ENCODE results near the gene CHD1.

CHD1 gene

GRCh38 chr5:98935206-98935605 lies 6.4 kb upstream of the CHD1 start:
- DNase-seq = no peak

DNA sequence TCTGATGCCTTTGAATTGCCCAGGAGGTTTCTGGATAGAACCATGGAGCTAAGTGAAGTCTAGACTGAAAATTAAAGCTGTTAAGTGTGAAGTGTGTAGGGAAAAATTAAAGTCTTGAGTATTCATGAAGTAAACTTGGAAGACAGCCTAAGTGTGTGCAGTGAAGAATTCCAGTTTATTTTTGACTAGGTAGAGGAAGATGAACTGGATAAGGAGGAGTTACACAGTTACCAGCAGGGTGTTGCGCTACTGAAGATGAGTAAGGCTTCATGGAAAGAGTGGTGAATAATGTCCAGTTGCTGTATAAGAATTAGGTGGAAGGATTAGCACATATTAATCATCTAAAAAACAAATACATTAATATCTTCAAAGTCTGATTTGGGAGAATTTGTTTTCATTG lies 5.7 kb upstream of the CHD1 start:
- DNase-seq = no peak

DNA sequence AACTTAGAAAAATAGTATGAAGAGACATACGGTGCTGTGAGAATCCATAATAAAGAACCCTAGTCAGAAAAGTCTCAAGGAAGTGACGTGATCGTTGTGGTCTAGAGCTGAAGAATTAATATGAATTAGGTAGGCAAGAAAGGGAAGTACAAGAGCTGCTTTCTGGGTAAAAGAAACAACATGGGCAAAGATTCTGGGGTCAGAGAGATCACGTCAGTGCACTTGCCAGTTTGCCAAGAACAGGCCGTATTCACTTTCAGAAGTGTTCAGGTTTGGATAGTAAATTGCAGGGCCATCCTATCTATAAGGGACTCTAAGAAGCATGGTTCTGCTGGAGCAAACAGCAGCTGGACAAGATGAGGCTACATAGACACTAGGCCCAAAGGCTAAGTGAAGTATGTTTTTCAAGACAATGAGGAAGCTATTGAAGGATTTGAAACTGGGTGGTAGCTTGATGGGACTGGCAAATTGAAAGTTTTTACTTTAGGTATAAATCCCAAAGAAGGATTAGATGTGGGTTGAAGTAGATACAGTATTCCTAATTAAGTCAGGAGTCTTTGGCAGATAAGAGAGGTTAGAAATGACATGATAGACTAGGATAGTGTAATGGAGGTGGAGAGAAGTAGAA lies 4.8 kb upstream of the CHD1 start:
- DNase-seq = peak; percentile 50

- no peak for DNase-seq
These were observed 2.4 kb upstream of the CHD1 start for GRCh38 chr5:98930972-98931762.

GRCh38 chr5:98929710-98930298 lies 997 bp upstream of the CHD1 start:
- DNase-seq = no peak

GRCh38 chr5:98927989-98928872 lies 576 bp downstream of the CHD1 start:
- peak; percentile 70 for DNase-seq

GRCh38 chr5:98927242-98927988 lies 1.4 kb downstream of the CHD1 start:
- DNase-seq = peak; percentile 68

DNA sequence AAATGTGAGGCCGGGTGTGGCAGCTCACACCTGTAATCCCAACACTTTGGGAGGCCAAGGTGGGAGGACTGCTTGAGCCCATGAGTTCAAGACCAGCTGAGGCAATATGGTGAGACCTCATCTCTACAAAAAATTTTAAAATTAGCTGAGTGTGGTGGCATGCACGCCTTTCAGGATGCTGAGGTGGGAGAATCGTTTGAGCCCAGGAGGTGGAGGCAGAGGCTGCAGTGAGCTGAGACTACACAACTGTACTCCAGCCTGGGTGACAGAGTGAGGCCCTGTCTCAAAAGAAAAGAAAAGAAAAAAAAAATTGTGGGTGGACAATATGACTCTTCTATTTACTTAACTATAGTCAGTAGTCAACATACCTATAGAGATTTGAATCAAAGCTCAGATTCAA lies 4.8 kb downstream of the CHD1 start:
- DNase-seq = no peak

- no peak for DNase-seq
These were observed 6.8 kb downstream of the CHD1 start for GRCh38 chr5:98921947-98922505.

GRCh38 chr5:98917433-98917832 lies 11.4 kb downstream of the CHD1 start:
- DNase-seq = no peak

GRCh38 chr5:98916540-98916939 lies 12.3 kb downstream of the CHD1 start:
- DNase-seq = no peak

GRCh38 chr5:98913911-98914310 lies 14.9 kb downstream of the CHD1 start:
- DNase-seq = no peak

DNA sequence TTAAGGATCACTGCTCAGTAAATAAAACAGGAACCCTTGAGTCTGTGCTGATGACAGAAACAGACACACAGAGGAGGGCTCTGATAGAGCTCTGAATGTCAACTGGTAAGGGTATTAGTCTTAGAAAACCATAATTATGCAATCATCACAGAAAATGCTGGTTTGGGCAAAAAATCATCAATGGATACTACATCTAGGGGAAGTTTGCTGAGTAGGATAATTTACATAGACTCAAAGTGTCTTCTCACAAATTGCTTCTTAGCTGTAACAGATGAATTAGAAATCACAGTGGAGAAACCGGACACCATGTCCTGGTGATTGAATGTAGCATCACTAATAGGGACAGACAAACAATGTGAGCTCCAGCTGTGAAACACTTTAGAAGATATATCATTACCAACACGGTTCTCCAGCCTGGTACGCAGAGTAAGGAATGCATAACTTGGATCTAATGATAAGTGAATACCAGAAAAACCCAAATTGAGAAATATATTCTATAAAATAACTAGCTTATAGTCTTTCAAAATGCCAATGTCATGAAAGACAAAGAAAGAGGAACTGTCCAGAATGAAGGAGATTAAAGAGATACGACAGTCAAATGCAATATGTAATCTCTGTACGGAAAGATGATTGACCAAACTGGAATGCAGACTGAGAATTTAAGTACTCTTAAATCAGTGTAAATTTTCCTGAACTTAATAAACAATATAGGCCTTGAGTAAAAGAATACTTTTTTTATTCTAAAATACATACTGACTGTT lies 17.3 kb downstream of the CHD1 start:
- DNase-seq = peak; percentile 58

DNA sequence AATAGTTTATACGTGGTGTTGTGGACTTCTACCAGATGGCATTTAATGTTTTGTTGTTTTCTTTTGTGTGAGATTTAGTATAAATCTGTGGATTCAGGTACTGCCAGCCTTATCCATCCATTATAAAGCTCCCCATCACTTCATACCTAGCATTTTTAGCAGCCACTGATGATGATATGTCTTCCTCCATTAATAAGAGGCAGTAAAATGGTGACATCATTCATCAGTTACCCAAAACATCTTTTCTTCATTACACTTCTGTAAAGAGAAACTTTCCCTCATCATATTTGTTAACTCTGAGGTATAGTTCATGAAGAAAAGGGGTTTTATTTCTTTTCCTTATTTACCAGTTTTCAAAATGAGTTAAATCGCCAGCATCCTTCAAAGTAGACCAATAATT lies 19.4 kb downstream of the CHD1 start:
- DNase-seq = no peak

DNA sequence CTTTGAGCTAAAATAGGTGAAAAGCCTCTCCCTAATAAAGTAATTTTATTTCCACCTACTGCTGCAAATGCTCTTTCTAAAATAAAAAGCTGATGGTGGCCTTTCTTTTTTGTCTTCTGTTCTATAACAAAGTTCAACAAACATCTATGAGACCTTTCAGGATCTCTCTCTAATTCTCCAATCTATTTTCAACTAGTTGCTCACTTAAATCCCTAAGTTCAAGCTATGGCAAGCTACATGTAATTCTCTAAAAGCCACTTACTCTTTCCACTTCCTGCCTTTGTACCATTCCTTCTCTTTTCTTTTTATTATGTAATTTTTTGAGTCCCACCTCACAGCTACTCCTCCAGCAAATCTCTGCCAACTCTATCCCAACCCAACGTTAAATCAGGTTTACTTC lies 20.9 kb downstream of the CHD1 start:
- DNase-seq = no peak

GRCh38 chr5:98906756-98907355 lies 22.0 kb downstream of the CHD1 start:
- DNase-seq = no peak

DNA sequence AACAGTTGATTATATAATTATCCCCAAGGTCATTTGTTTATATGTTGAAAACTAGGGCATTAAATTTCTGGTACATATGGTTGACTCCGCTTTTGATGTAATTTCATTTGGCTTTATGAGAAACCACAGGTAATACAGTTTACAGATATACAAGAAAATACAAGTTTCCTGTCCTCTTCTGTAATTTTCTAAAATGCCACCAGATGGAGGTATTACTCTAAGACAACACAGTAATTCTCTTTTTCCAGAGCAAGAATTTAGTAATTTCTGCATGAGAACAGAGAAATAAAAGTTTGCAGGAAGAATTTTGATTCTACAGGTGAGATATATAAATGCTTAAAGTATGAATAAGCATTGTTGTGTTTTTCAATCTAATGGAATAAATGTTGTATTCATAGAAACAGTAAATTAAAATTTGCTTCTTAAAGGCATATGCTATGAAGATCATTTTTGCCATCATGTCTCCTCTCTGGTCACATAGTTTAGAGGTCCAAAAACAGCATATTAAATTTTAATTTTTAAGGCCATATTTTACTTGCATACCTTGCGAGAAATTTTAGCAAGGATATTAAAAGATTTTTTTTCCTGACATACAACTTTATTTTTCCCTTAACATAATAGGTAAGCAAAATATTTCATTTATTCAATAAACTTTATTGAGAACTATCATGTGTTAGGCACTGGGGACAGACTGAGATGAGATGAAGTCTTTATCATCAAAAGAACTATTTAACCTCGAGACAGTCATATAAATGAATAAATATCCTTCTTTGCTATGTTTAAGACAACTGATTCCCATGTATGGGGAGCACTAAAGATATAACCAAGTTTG lies 22.7 kb downstream of the CHD1 start:
- peak; percentile 79 for DNase-seq

- no peak for DNase-seq
These were observed 24.0 kb downstream of the CHD1 start for GRCh38 chr5:98904780-98905179.

- no peak for DNase-seq
These were observed 26.1 kb downstream of the CHD1 start for GRCh38 chr5:98902733-98903132.

DNA sequence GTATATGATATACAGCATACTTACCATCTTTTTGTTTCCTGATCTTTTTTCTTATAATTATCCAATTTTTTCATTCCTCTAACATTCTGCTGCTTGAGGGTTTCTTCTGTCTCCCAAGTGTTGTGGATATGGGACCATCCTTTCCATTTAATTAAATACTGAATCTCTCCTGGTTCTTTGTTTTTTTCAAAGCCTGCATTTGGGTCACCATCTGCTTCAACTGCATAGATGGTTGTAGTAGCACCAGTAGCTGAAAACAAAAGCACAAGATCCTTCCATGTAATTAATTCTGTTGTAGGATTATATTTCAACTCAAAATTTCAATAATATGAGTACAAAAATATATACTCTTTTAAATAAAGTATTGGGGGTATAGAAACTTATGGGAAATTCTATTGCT lies 29.4 kb downstream of the CHD1 start:
- no peak for DNase-seq
